GM19397 (cell line): Measurements from ENCODE around the gene SLC43A1.

ENCODE experiments used
- ATAC-seq: cut with Tn5 transposase; IDR thresholded peaks from one replicate; pipeline ENCODE4 v1.9.1; 2021; ENCODE audit warnings: mild to moderate bottlenecking, moderate library complexity; ENCODE audit not compliant: unreplicated experiment

The SLC43A1 gene

GRCh38 chr11:57434640-57435546, 80.6 kb downstream of the SLC43A1 start:
- no peak for ATAC-seq
